GM23338 (cell line): ENCODE measurements around the gene GZF1. TPM values are rescaled to one million over a fixed set of nuclear protein-coding genes. Genes with fewer than 3 reads are reported as not detected.

Experiments used
- ATAC-seq: fragments of 200-7000 bp; cut with Tn5 transposase; 3 replicates; pipeline ENCODE4 v1.9.1; 2020
- DNase-seq: peaks from one replicate; pipeline ENCODE4 v3.0.0-alpha.2; 2015; ENCODE audit warnings: low spot score
- H2AFZ ChIP-seq: fragments of 200-600 bp; sonication (generic); 2 replicates; pipeline ENCODE4 v1.8.0; 2016; ENCODE audit warnings: antibody characterized with exemption, mild to moderate bottlenecking, moderate library complexity
- H3F3A ChIP-seq: fragments of 200-600 bp; sonication (generic); replicated peaks from 2 replicates; pipeline ENCODE4 v1.8.0; 2017; ENCODE audit warnings: antibody characterized with exemption, mixed run types, low read depth
- H3K27ac ChIP-seq: fragments of 200-600 bp; sonication (generic); 2 replicates; pipeline ENCODE4 v1.6.1; 2016; ENCODE audit warnings: low read depth
- H3K27me3 ChIP-seq: fragments of 200-600 bp; sonication (generic); 2 replicates; pipeline ENCODE4 v1.8.0; 2016; ENCODE audit warnings: mild to moderate bottlenecking, mixed run types, moderate library complexity; ENCODE audit not compliant: insufficient read depth
- H3K36me3 ChIP-seq: fragments of 200-600 bp; sonication (generic); 2 replicates; pipeline ENCODE4 v1.8.0; 2016; ENCODE audit warnings: mild to moderate bottlenecking; ENCODE audit not compliant: insufficient read depth
- H3K4me1 ChIP-seq: fragments of 200-600 bp; sonication (generic); 2 replicates; pipeline ENCODE4 v1.8.0; 2016; ENCODE audit warnings: mild to moderate bottlenecking, moderate library complexity; ENCODE audit not compliant: insufficient read depth
- H3K4me2 ChIP-seq: fragments of 200-600 bp; sonication (generic); 2 replicates; pipeline ENCODE4 v1.7.1; 2017; ENCODE audit warnings: mixed run types
- H3K4me3 ChIP-seq: fragments of 200-600 bp; sonication (generic); 2 replicates; pipeline ENCODE4 v1.6.1; 2016; ENCODE audit warnings: mixed run types
- H3K79me2 ChIP-seq: fragments of 200-600 bp; sonication (generic); replicated peaks from 2 replicates; pipeline ENCODE4 v1.8.0; 2017; ENCODE audit warnings: mild to moderate bottlenecking; ENCODE audit not compliant: insufficient read depth
- H3K9me2 ChIP-seq: fragments of 200-600 bp; sonication (generic); 2 replicates; pipeline ENCODE4 v1.8.0; 2017; ENCODE audit not compliant: insufficient read depth
- H4K20me1 ChIP-seq: fragments of 200-600 bp; sonication (generic); replicated peaks from 2 replicates; pipeline ENCODE4 v1.8.0; 2017; ENCODE audit warnings: mild to moderate bottlenecking; ENCODE audit not compliant: insufficient read depth
- H3K27ac Mint-ChIP-seq: 2 replicates; pipeline ENCODE4 v1.8.0; 2020; ENCODE audit warnings: inconsistent platforms, mild to moderate bottlenecking, moderate library complexity, mixed read lengths
- H3K27me3 Mint-ChIP-seq: 3 replicates; pipeline ENCODE4 v1.8.0; 2022; ENCODE audit warnings: low read depth, mild to moderate bottlenecking, moderate library complexity, mixed read lengths, inconsistent platforms; ENCODE audit not compliant: insufficient read depth, poor library complexity
- H3K36me3 Mint-ChIP-seq: 3 replicates; pipeline ENCODE4 v1.8.0; 2021; ENCODE audit warnings: low read depth, mild to moderate bottlenecking, inconsistent platforms, moderate library complexity, mixed read lengths
- H3K4me1 Mint-ChIP-seq: 3 replicates; pipeline ENCODE4 v1.8.0; 2020; ENCODE audit warnings: mild to moderate bottlenecking, inconsistent platforms, mixed read lengths
- H3K4me3 Mint-ChIP-seq: 3 replicates; pipeline ENCODE4 v1.8.0; 2021; ENCODE audit warnings: moderate library complexity, mild to moderate bottlenecking, inconsistent platforms, mixed read lengths
- H3K9me3 Mint-ChIP-seq: 3 replicates; pipeline ENCODE4 v1.8.0; 2020; ENCODE audit warnings: moderate library complexity, mild to moderate bottlenecking, inconsistent platforms, mixed read lengths
- CREB1 ChIP-seq: fragments of 250-450 bp; sonication (Bioruptor Pico); IDR thresholded peaks from 2 replicates; pipeline ENCODE4 v1.5.0; 2020; ENCODE audit warnings: low read depth, mild to moderate bottlenecking, moderate library complexity
- JUNB ChIP-seq: IDR thresholded peaks from one replicate; pipeline ENCODE4 v1.6.1; 2016; ENCODE audit warnings: antibody characterized with exemption; ENCODE audit not compliant: unreplicated experiment
- NANOG ChIP-seq: IDR thresholded peaks from 2 replicates; pipeline ENCODE4 v1.6.1; 2016; ENCODE audit warnings: antibody characterized with exemption, borderline replicate concordance
- POLR2AphosphoS5 ChIP-seq: IDR thresholded peaks from 2 replicates; pipeline ENCODE4 v1.6.1; 2016; ENCODE audit warnings: antibody characterized with exemption, low read depth
- REST ChIP-seq: IDR thresholded peaks from one replicate; pipeline ENCODE4 v1.6.1; 2018; ENCODE audit warnings: antibody characterized with exemption; ENCODE audit not compliant: unreplicated experiment
- ZNF114 ChIP-seq: fragments of 250-450 bp; sonication (Bioruptor Pico); IDR thresholded peaks from 2 replicates; pipeline ENCODE4 v1.5.0; 2020; ENCODE audit warnings: mild to moderate bottlenecking, moderate library complexity
- ZNF331 ChIP-seq: fragments of 250-450 bp; sonication (Bioruptor Pico); IDR thresholded peaks from 2 replicates; pipeline ENCODE4 v1.5.0; 2020; ENCODE audit warnings: low read depth, mild to moderate bottlenecking, moderate library complexity
- ZNF462 ChIP-seq: fragments of 250-450 bp; sonication (Bioruptor Pico); IDR thresholded peaks from 2 replicates; pipeline ENCODE4 v1.5.0; 2020; ENCODE audit warnings: mild to moderate bottlenecking, moderate library complexity
- polyA plus RNA-seq: library from polyadenylated mRNA; unstranded; fragments of >200 nt; fragmentation: Nextera tagmentation; extraction: Ambion mirVana; gene quantifications from 2 replicates; pipeline ENCODE4 v1.2.1, GENCODE V29; 2016
- total RNA-seq: library from RNA; depleted of rRNA; stranded (reverse); fragments of >200 nt; shearing (Covaris generic); gene quantifications from 2 replicates; pipeline ENCODE4 v1.2.3, GENCODE V29; 2014
- TF ChIP-seq, protein P1 (sequence below): IDR thresholded peaks from 2 replicates; pipeline ENCODE4 v1.6.1; 2016; ENCODE audit warnings: antibody characterized with exemption
- TF ChIP-seq, protein P2 (sequence below), 2 experiments: fragments of 200-600 bp in 1 of 2; sonication (generic) in 1 of 2; conservative IDR thresholded peaks; 2 replicates each; pipeline versions ENCODE4 v1.5.1 to v1.6.1; 2016 to 2017; ENCODE audit warnings: antibody characterized with exemption in 2 of 2, low read depth in 2 of 2, mild to moderate bottlenecking in 2 of 2, moderate library complexity in 1 of 2

GZF1 gene
- total and polyA plus RNA-seq, 2 experiments from 2014 or later, result 4.2 to 15.7 TPM

GRCh38 chr20:23316626-23317025 lies 45.4 kb upstream of the GZF1 start (continued):
- no peak for TF ChIP-seq ZNF462 (CRISPR knock-in tag)

DNA sequence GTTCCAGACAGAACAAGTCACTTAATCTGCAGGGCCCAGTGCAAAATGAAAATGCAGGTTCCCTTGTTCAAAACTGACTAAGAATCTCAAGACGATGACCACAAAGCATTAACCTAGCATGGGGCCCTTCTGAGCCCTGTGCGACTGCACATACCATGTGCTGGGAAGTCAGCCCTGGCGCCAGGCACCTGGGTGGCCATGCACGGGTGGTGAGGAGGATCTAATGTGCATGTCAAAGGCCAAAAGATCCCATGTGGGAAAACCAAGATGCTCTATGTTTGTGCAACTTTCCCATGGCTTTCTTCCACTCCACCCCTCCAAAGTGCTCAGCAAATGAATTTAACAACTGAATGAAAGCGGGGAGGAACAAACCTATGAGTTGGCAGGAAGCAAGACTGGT lies 44.9 kb upstream of the GZF1 start:
- H3K27ac Mint-ChIP-seq, result no peak overlapping the region
- Histone ChIP-seq H3K4me3 (no peak overlapping the region), H3K27me3 (no peaks in the 10 kb centered on the region), H3K9me2 (no peaks in the 10 kb centered on the region), H3K4me2 (no peak overlapping the region), H3K27ac (no peak overlapping the region), H3K4me1 (no peaks in the 10 kb centered on the region), H3F3A (no peaks in the 10 kb centered on the region), H4K20me1 (no peaks in the 10 kb centered on the region), H3K36me3 (no peaks in the 10 kb centered on the region), H2AFZ (no peak overlapping the region), H3K79me2 (no peaks in the 10 kb centered on the region)
- H3K36me3 Mint-ChIP-seq, result no peaks in the 10 kb centered on the region; the same call in 2 of the 3 replicates
- ATAC-seq, result no peak
- H3K4me3 Mint-ChIP-seq, result no peak overlapping the region
- DNase-seq, result no peak
- H3K27me3 Mint-ChIP-seq, result no peaks in the 10 kb centered on the region
- TF ChIP-seq REST, result no peak
- TF ChIP-seq ZNF331 (CRISPR knock-in tag), result no peak
- TF ChIP-seq, protein P1, sequence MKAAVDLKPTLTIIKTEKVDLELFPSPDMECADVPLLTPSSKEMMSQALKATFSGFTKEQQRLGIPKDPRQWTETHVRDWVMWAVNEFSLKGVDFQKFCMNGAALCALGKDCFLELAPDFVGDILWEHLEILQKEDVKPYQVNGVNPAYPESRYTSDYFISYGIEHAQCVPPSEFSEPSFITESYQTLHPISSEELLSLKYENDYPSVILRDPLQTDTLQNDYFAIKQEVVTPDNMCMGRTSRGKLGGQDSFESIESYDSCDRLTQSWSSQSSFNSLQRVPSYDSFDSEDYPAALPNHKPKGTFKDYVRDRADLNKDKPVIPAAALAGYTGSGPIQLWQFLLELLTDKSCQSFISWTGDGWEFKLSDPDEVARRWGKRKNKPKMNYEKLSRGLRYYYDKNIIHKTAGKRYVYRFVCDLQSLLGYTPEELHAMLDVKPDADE, result no peak
- no peak for TF ChIP-seq NANOG
- no peak for TF ChIP-seq JUNB
- TF ChIP-seq, protein P2, sequence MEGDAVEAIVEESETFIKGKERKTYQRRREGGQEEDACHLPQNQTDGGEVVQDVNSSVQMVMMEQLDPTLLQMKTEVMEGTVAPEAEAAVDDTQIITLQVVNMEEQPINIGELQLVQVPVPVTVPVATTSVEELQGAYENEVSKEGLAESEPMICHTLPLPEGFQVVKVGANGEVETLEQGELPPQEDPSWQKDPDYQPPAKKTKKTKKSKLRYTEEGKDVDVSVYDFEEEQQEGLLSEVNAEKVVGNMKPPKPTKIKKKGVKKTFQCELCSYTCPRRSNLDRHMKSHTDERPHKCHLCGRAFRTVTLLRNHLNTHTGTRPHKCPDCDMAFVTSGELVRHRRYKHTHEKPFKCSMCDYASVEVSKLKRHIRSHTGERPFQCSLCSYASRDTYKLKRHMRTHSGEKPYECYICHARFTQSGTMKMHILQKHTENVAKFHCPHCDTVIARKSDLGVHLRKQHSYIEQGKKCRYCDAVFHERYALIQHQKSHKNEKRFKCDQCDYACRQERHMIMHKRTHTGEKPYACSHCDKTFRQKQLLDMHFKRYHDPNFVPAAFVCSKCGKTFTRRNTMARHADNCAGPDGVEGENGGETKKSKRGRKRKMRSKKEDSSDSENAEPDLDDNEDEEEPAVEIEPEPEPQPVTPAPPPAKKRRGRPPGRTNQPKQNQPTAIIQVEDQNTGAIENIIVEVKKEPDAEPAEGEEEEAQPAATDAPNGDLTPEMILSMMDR (conservative IDR thresholded peaks at IDR 0.05; ENCODE audit: low read depth in 2 of 2), result no peak
- TF ChIP-seq CREB1, result no peak
- no peak for TF ChIP-seq ZNF114 (CRISPR knock-in tag)
- TF ChIP-seq POLR2AphosphoS5, result no peak
- peaks cover 4% of the 10 kb centered on the region; the same call in 1 of the 3 replicates for H3K9me3 Mint-ChIP-seq
- no peaks in the 10 kb centered on the region for H3K4me1 Mint-ChIP-seq
